Activated CD4-positive, alpha-beta T cell treated with anti-CD3 and anti-CD28 coated beads, Interleukin-2, Interleukin-6, amounts not matched to agents 100 ng/mL and 50 ng/mL, durations not matched to agents 16 hours and 8 hours (primary cell): ENCODE measurements around the gene TMEM130.
A peak's percentile ranks its signal among the peaks of the same experiment; 100 is the strongest.

Experiments
- DNase-seq: peaks from one replicate; pipeline ENCODE4 v3.0.0-alpha.2; 2020

Gene TMEM130

GRCh38 chr7:98805956-98806838, 63.6 kb downstream of the TMEM130 start:
- DNase-seq = no peak

GRCh38 chr7:98802781-98803110, 67.1 kb downstream of the TMEM130 start:
- no peak for DNase-seq

DNA sequence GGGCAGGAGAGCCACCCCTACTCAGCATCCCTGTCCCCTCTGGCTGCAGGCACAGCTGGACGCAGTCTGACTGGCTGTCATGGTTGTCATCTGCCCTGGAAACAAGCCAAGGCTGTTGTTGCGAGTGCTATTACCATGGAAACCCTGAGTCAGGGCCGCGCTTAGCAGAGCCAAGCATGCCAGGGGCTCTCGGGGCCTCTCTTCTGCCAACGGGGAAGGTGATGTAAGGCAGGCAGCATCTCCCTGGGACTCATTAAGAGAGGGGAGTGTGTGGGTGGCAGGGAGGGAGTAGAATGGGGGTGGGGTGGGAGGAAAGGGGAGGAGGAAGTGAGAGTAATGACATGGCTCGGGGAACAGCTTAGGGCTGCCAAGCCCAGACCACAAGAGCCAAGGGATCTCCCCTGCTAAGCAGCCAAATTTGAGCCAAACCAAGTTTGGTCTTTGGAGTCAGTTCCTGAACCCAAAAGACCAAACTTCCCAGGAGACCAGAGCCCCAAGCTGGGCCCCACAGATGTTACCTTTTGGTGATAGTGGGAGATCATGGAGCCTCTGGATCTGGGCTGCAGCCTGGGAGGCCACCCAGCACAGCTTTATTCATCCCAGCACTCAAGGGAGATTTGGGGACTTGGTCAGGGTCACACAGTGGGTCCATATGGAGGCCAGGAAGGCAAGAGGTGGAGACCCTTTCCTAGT, 67.6 kb downstream of the TMEM130 start:
- peak; percentile 54 for DNase-seq

DNA sequence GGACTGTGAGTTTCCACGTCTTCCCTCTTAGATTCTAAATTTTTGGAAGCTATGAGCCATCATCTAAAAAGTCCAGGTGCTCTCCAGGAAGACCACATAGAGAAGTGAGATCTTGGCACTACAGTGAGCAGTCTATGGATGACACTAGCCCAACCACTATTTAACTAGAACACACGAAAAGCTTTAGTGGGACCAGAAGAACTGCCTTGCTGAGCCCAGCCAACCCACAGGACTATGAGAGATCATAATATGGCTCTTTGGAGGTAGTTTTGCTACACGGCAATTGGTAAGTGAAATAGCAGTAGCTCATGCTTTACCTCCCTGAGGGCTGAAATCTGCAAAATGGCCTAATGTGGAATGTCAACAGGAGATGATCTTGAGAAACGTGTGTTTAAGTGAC, 68.8 kb downstream of the TMEM130 start:
- DNase-seq = no peak

DNA sequence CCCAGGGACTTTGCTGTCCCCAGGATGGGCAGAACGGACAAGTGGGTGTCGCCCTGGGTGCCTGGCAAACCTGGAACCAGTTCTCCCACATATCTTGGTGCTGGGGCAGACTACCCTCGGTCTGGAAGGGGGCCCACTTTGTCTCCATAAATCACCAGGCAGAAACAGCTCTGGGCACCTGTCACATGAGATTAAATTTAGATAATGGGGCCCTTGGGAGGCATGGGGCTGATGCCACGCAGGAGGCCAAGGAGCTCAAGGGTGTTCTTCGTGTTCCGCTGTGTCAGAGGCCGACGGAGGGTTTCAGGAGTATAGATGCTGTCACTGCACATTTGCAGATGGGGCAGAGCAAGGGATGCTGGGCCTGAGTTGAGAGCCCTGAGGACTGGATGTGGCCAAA, 72.7 kb downstream of the TMEM130 start:
- DNase-seq = no peak
